Liver (tissue), 3 donors: ENCODE data around the gene LGR4.

Experiments used
- HNF4A ChIP-seq, 2 donors: conservative IDR thresholded peaks; 2 replicates each; pipeline ENCODE4 v1.6.1; 2016; ENCODE audit warnings: antibody characterized with exemption in 2 of 2, mild to moderate bottlenecking in 2 of 2
- RAD21 ChIP-seq, 2 donors: IDR thresholded peaks; 2 replicates each; pipeline ENCODE4 v1.6.1; 2016; ENCODE audit warnings: antibody characterized with exemption in 2 of 2, mild to moderate bottlenecking in 2 of 2
- RXRA ChIP-seq, 2 donors: IDR thresholded peaks; 2 replicates each; pipeline ENCODE4 v1.6.1; 2017 to 2018; ENCODE audit warnings: antibody characterized with exemption in 2 of 2, mild to moderate bottlenecking in 1 of 2
- SP1 ChIP-seq: IDR thresholded peaks from 2 replicates; pipeline ENCODE4 v1.6.1; 2018; ENCODE audit warnings: antibody characterized with exemption, mild to moderate bottlenecking
- YY1 ChIP-seq: IDR thresholded peaks from 2 replicates; pipeline ENCODE4 v1.6.1; 2016; ENCODE audit warnings: antibody characterized with exemption, mild to moderate bottlenecking
- TF ChIP-seq, protein P1 (sequence below): fragments of 150-350 bp; IDR thresholded peaks from 2 replicates; pipeline ENCODE4 v1.5.1; 2017; ENCODE audit warnings: improper control_type of control experiment, low read depth, low read length; ENCODE audit not compliant: missing input control
- TF ChIP-seq, protein P2 (sequence below): IDR thresholded peaks from 2 replicates; pipeline ENCODE4 v1.6.1; 2016; ENCODE audit warnings: antibody characterized with exemption
- TF ChIP-seq, protein P3 (sequence below): IDR thresholded peaks from 2 replicates; pipeline ENCODE4 v1.6.1; 2016; ENCODE audit warnings: antibody characterized with exemption
- donor health status: healthy.
- donor health status: healthy.

DNA sequence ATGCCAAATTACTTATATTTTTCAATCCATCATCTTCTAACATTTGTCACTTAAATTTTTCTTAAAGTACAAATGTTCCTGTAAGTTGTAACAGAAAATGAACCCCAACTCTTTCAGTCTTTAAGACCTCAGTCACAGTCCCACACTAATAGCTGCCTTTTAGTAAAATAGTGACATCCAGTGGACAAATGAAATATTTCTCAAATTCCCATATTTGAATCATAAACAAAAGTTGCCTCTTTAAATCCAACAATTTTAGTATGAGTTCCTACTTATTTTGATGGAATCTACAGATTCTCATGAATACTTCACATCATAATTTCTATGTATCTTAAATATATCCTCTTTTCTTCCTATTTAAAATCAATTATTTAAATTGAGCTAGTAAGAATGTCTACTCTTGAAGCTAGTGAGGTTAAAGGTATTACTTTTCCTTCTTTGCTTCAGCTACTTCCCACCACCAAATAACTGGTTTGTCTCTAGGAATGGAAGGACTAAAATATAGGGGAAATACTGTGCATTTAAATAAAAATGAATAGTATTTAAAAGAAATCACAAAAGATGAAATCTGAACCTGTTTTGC, 24.8 kb upstream of the LGR4 start:
- TF ChIP-seq, protein P1, sequence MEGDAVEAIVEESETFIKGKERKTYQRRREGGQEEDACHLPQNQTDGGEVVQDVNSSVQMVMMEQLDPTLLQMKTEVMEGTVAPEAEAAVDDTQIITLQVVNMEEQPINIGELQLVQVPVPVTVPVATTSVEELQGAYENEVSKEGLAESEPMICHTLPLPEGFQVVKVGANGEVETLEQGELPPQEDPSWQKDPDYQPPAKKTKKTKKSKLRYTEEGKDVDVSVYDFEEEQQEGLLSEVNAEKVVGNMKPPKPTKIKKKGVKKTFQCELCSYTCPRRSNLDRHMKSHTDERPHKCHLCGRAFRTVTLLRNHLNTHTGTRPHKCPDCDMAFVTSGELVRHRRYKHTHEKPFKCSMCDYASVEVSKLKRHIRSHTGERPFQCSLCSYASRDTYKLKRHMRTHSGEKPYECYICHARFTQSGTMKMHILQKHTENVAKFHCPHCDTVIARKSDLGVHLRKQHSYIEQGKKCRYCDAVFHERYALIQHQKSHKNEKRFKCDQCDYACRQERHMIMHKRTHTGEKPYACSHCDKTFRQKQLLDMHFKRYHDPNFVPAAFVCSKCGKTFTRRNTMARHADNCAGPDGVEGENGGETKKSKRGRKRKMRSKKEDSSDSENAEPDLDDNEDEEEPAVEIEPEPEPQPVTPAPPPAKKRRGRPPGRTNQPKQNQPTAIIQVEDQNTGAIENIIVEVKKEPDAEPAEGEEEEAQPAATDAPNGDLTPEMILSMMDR: peak; percentile 38
- no peak for TF ChIP-seq SP1
- peak; percentile 77 to 80 for TF ChIP-seq RAD21 (IDR thresholded peaks at IDR 0.05)
- TF ChIP-seq, protein P2, sequence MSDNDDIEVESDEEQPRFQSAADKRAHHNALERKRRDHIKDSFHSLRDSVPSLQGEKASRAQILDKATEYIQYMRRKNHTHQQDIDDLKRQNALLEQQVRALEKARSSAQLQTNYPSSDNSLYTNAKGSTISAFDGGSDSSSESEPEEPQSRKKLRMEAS: no peak
- no peak for TF ChIP-seq HNF4A (conservative IDR thresholded peaks at IDR 0.05)
- no peak for TF ChIP-seq YY1
- TF ChIP-seq, protein P3, sequence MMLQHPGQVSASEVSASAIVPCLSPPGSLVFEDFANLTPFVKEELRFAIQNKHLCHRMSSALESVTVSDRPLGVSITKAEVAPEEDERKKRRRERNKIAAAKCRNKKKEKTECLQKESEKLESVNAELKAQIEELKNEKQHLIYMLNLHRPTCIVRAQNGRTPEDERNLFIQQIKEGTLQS: no peak
- no peak for TF ChIP-seq RXRA (IDR thresholded peaks at IDR 0.05)
